ENCODE measurements around the gene OR7G2. TPM values are rescaled to one million over a fixed set of nuclear protein-coding genes. Genes with fewer than 3 reads are reported as not detected.

Gene OR7G2
- total RNA-seq (2022; extraction: Qiagen RNA extraction; ENCODE audit: low read depth) = not detected in 5 replicates

DNA sequence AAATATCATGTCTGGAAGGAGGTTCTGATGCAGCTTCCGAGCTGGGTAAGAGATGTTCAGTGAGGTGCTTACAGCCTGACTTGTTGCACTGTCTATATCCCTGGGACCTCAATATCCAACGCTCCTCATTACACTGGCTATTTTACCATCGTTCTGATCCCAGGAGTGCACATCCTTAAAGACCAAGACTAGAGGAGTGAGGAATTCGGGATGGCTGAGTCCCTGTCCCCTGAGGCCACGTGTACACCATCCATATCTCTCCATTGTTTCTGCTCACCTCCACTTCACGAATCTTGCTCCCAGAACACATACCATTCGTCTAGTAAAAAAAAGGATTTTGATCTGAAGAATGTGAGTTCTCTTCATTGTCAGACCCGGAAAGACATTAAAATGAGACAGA lies at the start of gene OR7G2:
TSS of gene OR7G2 (minus strand) at position 101 of the 400 bp plus-strand sequence. CDS start 4,232 bp downstream, outside the sequence.

DNA sequence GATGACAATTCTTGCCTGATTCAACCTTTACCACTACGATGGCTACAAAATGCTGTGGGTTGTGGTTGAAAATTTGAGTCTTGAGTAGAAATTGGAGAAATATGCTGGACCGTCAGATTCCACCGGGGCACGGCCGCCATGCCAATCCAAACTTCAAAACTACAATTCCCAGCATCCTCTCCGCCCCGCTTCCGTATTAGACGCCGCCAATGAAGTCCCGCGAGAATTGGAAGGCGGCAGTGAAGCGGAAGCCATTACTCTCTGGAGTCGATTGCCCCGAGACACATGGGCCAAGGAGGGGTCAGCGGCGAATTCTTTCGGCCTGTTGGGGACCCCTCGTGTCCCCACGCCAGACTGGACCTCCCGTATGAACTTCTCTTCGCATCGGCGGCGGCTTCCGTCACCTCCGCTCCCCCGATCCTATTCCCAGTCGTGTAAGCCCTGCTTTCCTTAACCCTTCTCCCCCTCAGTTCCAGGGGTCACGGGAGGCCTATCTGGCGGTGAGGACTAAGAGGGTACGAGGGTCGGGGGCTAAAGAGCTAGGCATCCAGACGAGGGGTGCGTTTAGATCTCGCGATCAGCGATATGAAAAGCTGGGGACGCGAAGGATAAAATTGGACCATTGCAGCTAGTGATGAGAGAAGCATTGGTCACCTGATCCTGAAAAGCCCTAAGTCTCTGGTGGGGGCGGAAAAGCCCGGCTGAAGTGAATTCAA lies 33.0 kb upstream of the OR7G2 start, which contains the start of gene ZNF317:
TSS of gene ZNF317 (plus strand) at position 239 of the 716 bp plus-strand sequence. CDS start 15,620 bp downstream, outside the sequence.

DNA sequence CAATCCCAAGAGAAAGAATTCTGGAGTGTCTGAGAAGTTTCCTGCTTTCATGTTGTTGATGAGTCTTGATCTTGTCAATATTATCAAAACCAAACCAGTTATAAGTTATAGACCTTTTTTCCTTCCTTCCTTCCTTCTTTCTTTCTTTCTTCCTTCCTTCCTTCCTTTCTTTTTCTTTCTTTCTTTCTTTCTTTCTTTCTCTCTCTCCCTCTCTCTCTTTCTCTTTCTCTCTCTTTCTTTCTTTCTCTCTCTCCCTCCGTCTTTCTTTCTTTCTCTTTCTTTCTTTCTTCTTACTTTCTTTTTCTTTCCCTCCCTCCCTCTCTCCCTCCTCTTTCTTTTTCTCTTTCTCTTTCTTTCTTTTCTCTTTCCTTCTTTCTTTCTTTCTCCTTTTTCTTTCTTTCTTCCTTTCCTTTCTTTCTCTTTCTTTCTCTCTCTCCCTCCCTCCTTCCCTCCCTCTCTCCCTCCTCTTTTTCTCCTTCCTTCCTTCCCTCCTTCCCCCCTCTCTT lies 19.7 kb upstream of the OR7G2 start, which contains the start of gene OR7G3:
TSS of gene OR7G3 (minus strand) at position 51 of the 506 bp plus-strand sequence. CDS start at position 51, 0 bp downstream.

DNA sequence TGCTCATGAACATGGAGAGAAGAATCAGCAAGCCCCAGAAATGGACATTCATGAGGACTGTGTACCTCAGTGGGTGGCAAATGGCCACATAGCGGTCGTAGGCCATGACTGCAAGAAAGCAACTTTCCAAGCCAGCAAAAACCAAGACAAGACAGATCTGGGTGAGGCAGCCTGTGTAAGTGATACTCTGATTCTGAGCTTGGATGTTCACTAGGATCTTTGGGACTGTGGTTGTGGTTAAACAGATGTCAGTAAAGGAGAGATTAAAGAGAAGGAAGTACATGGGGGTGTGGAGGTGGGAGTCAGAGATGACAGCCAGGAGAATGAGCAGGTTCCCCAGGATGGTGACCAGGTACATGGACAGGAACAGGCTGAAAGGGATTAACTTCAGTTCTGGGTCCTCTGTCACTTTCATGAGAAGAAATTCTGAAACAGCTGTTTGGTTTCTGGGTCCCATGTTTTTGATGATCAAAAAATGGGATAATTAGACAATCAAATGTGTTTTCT lies 8.1 kb upstream of the OR7G2 start, which contains the start of gene OR7G1:
TSS of gene OR7G1 (minus strand) at position 457 of the 507 bp plus-strand sequence. CDS start at position 457, 0 bp downstream.

DNA sequence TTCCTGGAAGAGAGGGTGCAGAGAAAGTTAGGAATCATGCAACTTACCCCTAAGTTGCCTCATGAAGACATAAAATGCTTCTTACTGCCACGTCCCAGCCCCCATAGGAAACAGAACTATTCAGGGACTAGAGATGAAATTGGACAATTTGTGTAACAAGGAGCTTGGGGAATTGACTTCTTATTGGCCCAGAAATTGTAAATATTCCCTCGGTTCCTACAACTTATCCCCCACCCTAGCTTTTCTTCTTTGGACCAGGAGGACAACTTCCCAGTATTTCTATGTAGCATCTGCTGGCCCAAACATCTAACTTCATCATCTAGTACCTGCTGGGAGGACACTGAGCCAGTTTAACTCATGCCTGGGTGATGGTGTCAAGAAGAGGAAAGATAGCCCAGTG lies 20.5 kb downstream of the OR7G2 start, which contains the start of gene OR1M1:
TSS of gene OR1M1 (plus strand) at position 301 of the 400 bp plus-strand sequence. CDS start 6,184 bp downstream, outside the sequence.

Other genes starting within 250 kb of the OR7G2 start
- gene MUC16, start 97.1 kb downstream of the OR7G2 start, total RNA-seq (2022; extraction: Qiagen RNA extraction; ENCODE audit: low read depth) = 0.03 to 0.08 TPM (median 0.06 TPM) in 5 replicates
- gene OR1M1, start 20.4 kb downstream of the OR7G2 start, total RNA-seq (2022; extraction: Qiagen RNA extraction; ENCODE audit: low read depth) = not detected in 5 replicates
- gene OR7G1, start 8.3 kb upstream of the OR7G2 start, total RNA-seq (2022; extraction: Qiagen RNA extraction; ENCODE audit: low read depth) = not detected in 5 replicates
- gene OR7G3, start 19.5 kb upstream of the OR7G2 start, total RNA-seq (2022; extraction: Qiagen RNA extraction; ENCODE audit: low read depth) = not detected in 5 replicates
- 17.5 to 21.9 TPM (median 19.7 TPM) in 5 replicates for gene ZNF317, start 32.9 kb upstream of the OR7G2 start, total RNA-seq (2022; extraction: Qiagen RNA extraction; ENCODE audit: low read depth)
- gene OR7D2, start 71.5 kb upstream of the OR7G2 start, total RNA-seq (2022; extraction: Qiagen RNA extraction; ENCODE audit: low read depth) = not detected in 5 replicates
- not detected in 5 replicates for gene OR7D4, start 112.1 kb upstream of the OR7G2 start, total RNA-seq (2022; extraction: Qiagen RNA extraction; ENCODE audit: low read depth)
- gene OR7E24, start 143.5 kb upstream of the OR7G2 start, total RNA-seq (2022; extraction: Qiagen RNA extraction; ENCODE audit: low read depth) = not detected in 5 replicates
- gene ZNF699, start 202.4 kb upstream of the OR7G2 start, total RNA-seq (2022; extraction: Qiagen RNA extraction; ENCODE audit: low read depth) = 0.95 to 1.9 TPM (median 1.5 TPM) in 5 replicates
- gene ZNF559, start 216.7 kb upstream of the OR7G2 start, total RNA-seq (2022; extraction: Qiagen RNA extraction; ENCODE audit: low read depth) = 3.6 to 6.4 TPM (median 5.7 TPM) in 5 replicates

Data from A549 treated with DMSO at 1 μM for 4 hours (cell line).